ENCODE measurements around the gene DENND2C.

- TF ChIP-seq, protein P1, sequence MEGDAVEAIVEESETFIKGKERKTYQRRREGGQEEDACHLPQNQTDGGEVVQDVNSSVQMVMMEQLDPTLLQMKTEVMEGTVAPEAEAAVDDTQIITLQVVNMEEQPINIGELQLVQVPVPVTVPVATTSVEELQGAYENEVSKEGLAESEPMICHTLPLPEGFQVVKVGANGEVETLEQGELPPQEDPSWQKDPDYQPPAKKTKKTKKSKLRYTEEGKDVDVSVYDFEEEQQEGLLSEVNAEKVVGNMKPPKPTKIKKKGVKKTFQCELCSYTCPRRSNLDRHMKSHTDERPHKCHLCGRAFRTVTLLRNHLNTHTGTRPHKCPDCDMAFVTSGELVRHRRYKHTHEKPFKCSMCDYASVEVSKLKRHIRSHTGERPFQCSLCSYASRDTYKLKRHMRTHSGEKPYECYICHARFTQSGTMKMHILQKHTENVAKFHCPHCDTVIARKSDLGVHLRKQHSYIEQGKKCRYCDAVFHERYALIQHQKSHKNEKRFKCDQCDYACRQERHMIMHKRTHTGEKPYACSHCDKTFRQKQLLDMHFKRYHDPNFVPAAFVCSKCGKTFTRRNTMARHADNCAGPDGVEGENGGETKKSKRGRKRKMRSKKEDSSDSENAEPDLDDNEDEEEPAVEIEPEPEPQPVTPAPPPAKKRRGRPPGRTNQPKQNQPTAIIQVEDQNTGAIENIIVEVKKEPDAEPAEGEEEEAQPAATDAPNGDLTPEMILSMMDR (IDR thresholded peaks at IDR 0.05; ENCODE audit: borderline replicate concordance, extremely low read depth, low read length, poor library complexity, severe bottlenecking): no peak
- TF ChIP-seq EZH2 (IDR thresholded peaks at IDR 0.05; ENCODE audit: borderline replicate concordance, low read depth, low read length, severe bottlenecking): no peak
Observed at GRCh38 chr1:114618606-114619005, 51.2 kb downstream of the DENND2C start.

All from DND-41 (cell line).